AG04449 (cell line): ENCODE results near the gene IZUMO3.

Source experiments
- CTCF ChIA-PET: fragments of 350-600 bp; formaldehyde crosslinking; extraction: SDS; loops from one replicate; lab custom pipeline; 2021; ENCODE audit warnings: antibody characterized with exemption; lab: Yijun Ruan, JAX
- POLR2A ChIA-PET: fragments of 400-600, 350-600 bp; formaldehyde crosslinking; extraction: SDS; loops from one replicate; lab custom pipeline; 2020; ENCODE audit warnings: antibody characterized with exemption, inconsistent platforms; lab: Yijun Ruan, JAX
- DNase-seq: peaks from one replicate; pipeline ENCODE4 v3.0.0-alpha.2; 2010; ENCODE audit warnings: low read depth, low spot score
- H3K4me3 ChIP-seq: 2 replicates; pipeline ENCODE4 v1.5.1; 2011; ENCODE audit warnings: low read depth, mild to moderate bottlenecking, control low read depth, low read length
- TF ChIP-seq, protein P1 (sequence below): IDR thresholded peaks from one replicate; pipeline ENCODE4 v1.5.1; 2011; ENCODE audit warnings: mild to moderate bottlenecking, moderate library complexity, low read length, control low read depth, inconsistent platforms; ENCODE audit not compliant: insufficient read depth; ENCODE audit errors: missing control alignments

The IZUMO3 gene

DNA sequence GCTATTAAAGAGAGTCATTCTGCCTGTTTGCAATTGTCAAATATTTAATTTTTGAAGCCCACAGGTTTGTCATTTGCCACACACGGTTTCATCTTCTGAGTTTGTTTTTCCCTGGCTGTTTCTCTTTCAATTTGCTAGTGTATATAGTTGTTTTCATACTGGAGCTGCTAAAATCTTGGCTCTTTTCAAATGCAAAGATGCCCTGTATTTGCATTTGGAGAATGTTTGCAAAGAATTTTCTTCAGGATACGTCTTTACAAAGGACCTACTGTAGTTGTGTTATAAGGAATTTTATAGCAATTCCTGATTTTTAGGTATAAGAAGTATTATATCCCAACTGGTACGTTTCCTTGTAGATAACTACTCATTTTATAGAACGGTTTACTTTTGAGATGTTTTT lies 48.0 kb downstream of the IZUMO3 start:
- TF ChIP-seq, protein P1, sequence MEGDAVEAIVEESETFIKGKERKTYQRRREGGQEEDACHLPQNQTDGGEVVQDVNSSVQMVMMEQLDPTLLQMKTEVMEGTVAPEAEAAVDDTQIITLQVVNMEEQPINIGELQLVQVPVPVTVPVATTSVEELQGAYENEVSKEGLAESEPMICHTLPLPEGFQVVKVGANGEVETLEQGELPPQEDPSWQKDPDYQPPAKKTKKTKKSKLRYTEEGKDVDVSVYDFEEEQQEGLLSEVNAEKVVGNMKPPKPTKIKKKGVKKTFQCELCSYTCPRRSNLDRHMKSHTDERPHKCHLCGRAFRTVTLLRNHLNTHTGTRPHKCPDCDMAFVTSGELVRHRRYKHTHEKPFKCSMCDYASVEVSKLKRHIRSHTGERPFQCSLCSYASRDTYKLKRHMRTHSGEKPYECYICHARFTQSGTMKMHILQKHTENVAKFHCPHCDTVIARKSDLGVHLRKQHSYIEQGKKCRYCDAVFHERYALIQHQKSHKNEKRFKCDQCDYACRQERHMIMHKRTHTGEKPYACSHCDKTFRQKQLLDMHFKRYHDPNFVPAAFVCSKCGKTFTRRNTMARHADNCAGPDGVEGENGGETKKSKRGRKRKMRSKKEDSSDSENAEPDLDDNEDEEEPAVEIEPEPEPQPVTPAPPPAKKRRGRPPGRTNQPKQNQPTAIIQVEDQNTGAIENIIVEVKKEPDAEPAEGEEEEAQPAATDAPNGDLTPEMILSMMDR = no peak
- no peak overlapping the region for H3K4me3 ChIP-seq
- CTCF ChIA-PET = no interaction called here
- DNase-seq = no peak
- POLR2A ChIA-PET = no interaction called here
